SK-N-SH (cell line): ENCODE results near the gene ICAM5. TPM values are rescaled to one million over a fixed set of nuclear protein-coding genes. Genes with fewer than 3 reads are reported as not detected.

ENCODE experiments used
- CTCF ChIA-PET: fragments of 300-600, 350-600 bp; formaldehyde crosslinking; extraction: SDS; loops from one replicate; lab custom pipeline; 2021; lab: Yijun Ruan, JAX
- POLR2A ChIA-PET: fragments of 350-600 bp; sonication (Branson Sonifier 250); formaldehyde crosslinking; extraction: SDS; loops from one replicate; lab custom pipeline; 2020; ENCODE audit warnings: antibody characterized with exemption, inconsistent platforms; lab: Yijun Ruan, JAX
- DNase-seq: peaks from one replicate; pipeline ENCODE4 v3.0.0; 2012
- H2AFZ ChIP-seq: fragments of 200-600 bp; sonication (generic); 2 replicates; pipeline ENCODE4 v1.8.1; 2016; ENCODE audit warnings: antibody characterized with exemption, mild to moderate bottlenecking, low read depth
- H3F3A ChIP-seq: fragments of 200-600 bp; sonication (generic); replicated peaks from 2 replicates; pipeline ENCODE3; 2016; ENCODE audit warnings: antibody characterized with exemption, mild to moderate bottlenecking; ENCODE audit not compliant: insufficient read depth
- H3K27ac ChIP-seq, 2 experiments: fragments of 200-500 bp in 1 of 2; fragments of 200-600 bp in 1 of 2; sonication (Bioruptor generic) in 1 of 2; sonication (generic), shearing (Covaris generic) in 1 of 2; 2 replicates each; pipeline versions ENCODE4 v1.5.1 to v1.6.1; 2014 to 2016; ENCODE audit warnings: low read depth in 2 of 2, inconsistent platforms in 1 of 2, low read length in 1 of 2, mild to moderate bottlenecking in 1 of 2, mixed read lengths in 1 of 2
- H3K27me3 ChIP-seq: fragments of 200-600 bp; sonication (generic), shearing (Covaris generic); 2 replicates; pipeline ENCODE4 v1.6.1; 2016; ENCODE audit warnings: mixed run types; ENCODE audit not compliant: insufficient read depth
- H3K36me3 ChIP-seq, 2 experiments: fragments of 200-500 bp in 1 of 2; fragments of 200-600 bp in 1 of 2; sonication (Bioruptor generic) in 1 of 2; sonication (generic) in 1 of 2; replicated peaks in 1 of 2; 2 replicates each; pipeline versions ENCODE3 to v1.5.1; 2014 to 2016; ENCODE audit warnings: low read length in 1 of 2, mild to moderate bottlenecking in 1 of 2; ENCODE audit not compliant: insufficient read depth in 2 of 2, control insufficient read depth in 1 of 2
- H3K4me1 ChIP-seq, 2 experiments: fragments of 200-500 bp in 1 of 2; fragments of 200-600 bp in 1 of 2; sonication (Bioruptor generic) in 1 of 2; sonication (generic), shearing (Covaris generic) in 1 of 2; 2 replicates each; pipeline versions ENCODE4 v1.5.1 to v1.6.1; 2014 to 2016; ENCODE audit warnings: low read depth in 1 of 2, low read length in 1 of 2, mixed run types in 1 of 2; ENCODE audit not compliant: insufficient read depth in 2 of 2, control insufficient read depth in 1 of 2
- H3K4me2 ChIP-seq: fragments of 200-600 bp; sonication (generic), shearing (Covaris generic); 2 replicates; pipeline ENCODE4 v1.6.1; 2017; ENCODE audit warnings: mixed run types
- H3K4me3 ChIP-seq, 2 experiments: fragments of 200-500 bp in 1 of 2; fragments of 200-600 bp in 1 of 2; sonication (Bioruptor generic) in 1 of 2; sonication (generic), shearing (Covaris generic) in 1 of 2; 2 replicates each; pipeline versions ENCODE4 v1.5.1 to v1.8.1; 2014 to 2016; ENCODE audit warnings: low read depth in 2 of 2, inconsistent platforms in 1 of 2, low read length in 1 of 2, mild to moderate bottlenecking in 1 of 2, mixed read lengths in 1 of 2, moderate library complexity in 1 of 2
- H3K79me2 ChIP-seq: fragments of 200-600 bp; sonication (generic); 2 replicates; pipeline ENCODE4 v1.8.1; 2017; ENCODE audit warnings: mild to moderate bottlenecking; ENCODE audit not compliant: insufficient read depth
- H3K9ac ChIP-seq: fragments of 200-600 bp; sonication (generic); 2 replicates; pipeline ENCODE4 v1.6.1; 2017; ENCODE audit warnings: mixed run types
- H3K9me2 ChIP-seq: fragments of 200-600 bp; sonication (generic); 2 replicates; pipeline ENCODE4 v1.6.1; 2017; ENCODE audit warnings: mixed run types
- H3K9me3 ChIP-seq: fragments of 200-600 bp; sonication (generic); 2 replicates; pipeline ENCODE4 v1.6.1; 2017; ENCODE audit warnings: mixed run types, mild to moderate bottlenecking, moderate library complexity
- H4K20me1 ChIP-seq: fragments of 200-600 bp; sonication (generic); 2 replicates; pipeline ENCODE4 v1.6.1; 2017; ENCODE audit warnings: mild to moderate bottlenecking, mixed run types; ENCODE audit not compliant: insufficient read depth
- CHD2 ChIP-seq: fragments of 150-350 bp; IDR thresholded peaks from 2 replicates; pipeline ENCODE4 v1.6.1; 2018; ENCODE audit warnings: low read length; ENCODE audit not compliant: partially characterized antibody
- ELF1 ChIP-seq: IDR thresholded peaks from 2 replicates; pipeline ENCODE4 v1.4.0; 2012
- EP300 ChIP-seq, 2 experiments: IDR thresholded peaks; 2 replicates each; pipeline versions ENCODE4 v1.4.0 to v1.6.1; 2012; ENCODE audit warnings: borderline replicate concordance in 1 of 2, low read depth in 1 of 2, low read length in 1 of 2
- FOSL2 ChIP-seq: IDR thresholded peaks from 2 replicates; pipeline ENCODE4 v1.4.0; 2012; ENCODE audit warnings: low read depth, mild to moderate bottlenecking, moderate library complexity, borderline replicate concordance
- FOXM1 ChIP-seq: IDR thresholded peaks from 2 replicates; pipeline ENCODE4 v1.4.0; 2012; ENCODE audit warnings: low read depth, mild to moderate bottlenecking
- GABPA ChIP-seq: IDR thresholded peaks from 2 replicates; pipeline ENCODE4 v1.4.0; 2012; ENCODE audit warnings: low read depth, mild to moderate bottlenecking
- GATA2 ChIP-seq: sonication (generic); formaldehyde crosslinking; IDR thresholded peaks from 2 replicates; pipeline ENCODE4 v1.5.0; 2020; ENCODE audit warnings: mild to moderate bottlenecking, missing genetic modification reagents
- IRF3 ChIP-seq: fragments of 150-350 bp; IDR thresholded peaks from 2 replicates; pipeline ENCODE4 v1.6.1; 2016; ENCODE audit warnings: mild to moderate bottlenecking, low read depth, low read length
- JUND ChIP-seq: IDR thresholded peaks from 2 replicates; pipeline ENCODE4 v1.4.0; 2012
- PBX3 ChIP-seq: IDR thresholded peaks from 2 replicates; pipeline ENCODE4; 2012
- RAD21 ChIP-seq: IDR thresholded peaks from 2 replicates; pipeline ENCODE4 v1.6.1; 2012; ENCODE audit warnings: mild to moderate bottlenecking, low read length
- RCOR1 ChIP-seq: fragments of 150-350 bp; IDR thresholded peaks from 2 replicates; pipeline ENCODE4 v1.6.1; 2017; ENCODE audit warnings: antibody characterized with exemption, low read length
- SIN3A ChIP-seq: IDR thresholded peaks from 2 replicates; pipeline ENCODE4 v1.6.1; 2012; ENCODE audit warnings: low read depth, mild to moderate bottlenecking, low read length, moderate library complexity, borderline replicate concordance
- SMC3 ChIP-seq: IDR thresholded peaks from 2 replicates; pipeline ENCODE4 v1.6.1; 2012; ENCODE audit warnings: low read depth, low read length, improper control_type of control experiment
- TAF1 ChIP-seq: IDR thresholded peaks from 2 replicates; pipeline ENCODE4 v1.6.1; 2012; ENCODE audit warnings: low read depth, mild to moderate bottlenecking, low read length, moderate library complexity, borderline replicate concordance
- TCF12 ChIP-seq: IDR thresholded peaks from 2 replicates; pipeline ENCODE4 v1.4.0; 2012
- WGBS: methylation state at CpG from one replicate; pipeline ENCODE4 v1.1.6; 2017; ENCODE audit warnings: low lambda C conversion rate; 5-methylcytosine and 5-hydroxymethylcytosine counted together
- polyA plus RNA-seq, 3 experiments: library from polyadenylated mRNA; depleted of rRNA; stranded (reverse); fragments of >200 nt; gene quantifications; 2 replicates each; pipeline ENCODE4 v1.2.3, GENCODE V29; 2012
- TF ChIP-seq, protein P1 (sequence below): IDR thresholded peaks from 2 replicates; pipeline ENCODE4 v1.4.0; 2012; ENCODE audit warnings: low read depth
- TF ChIP-seq, protein P2 (sequence below): IDR thresholded peaks from 2 replicates; pipeline ENCODE4 v1.6.1; 2012; ENCODE audit warnings: mild to moderate bottlenecking, low read depth, low read length, moderate library complexity

The ICAM5 gene
- polyA plus RNA-seq, 1 of the 3 experiments (the other 2 are of a cell fraction): 5.2 TPM

DNA sequence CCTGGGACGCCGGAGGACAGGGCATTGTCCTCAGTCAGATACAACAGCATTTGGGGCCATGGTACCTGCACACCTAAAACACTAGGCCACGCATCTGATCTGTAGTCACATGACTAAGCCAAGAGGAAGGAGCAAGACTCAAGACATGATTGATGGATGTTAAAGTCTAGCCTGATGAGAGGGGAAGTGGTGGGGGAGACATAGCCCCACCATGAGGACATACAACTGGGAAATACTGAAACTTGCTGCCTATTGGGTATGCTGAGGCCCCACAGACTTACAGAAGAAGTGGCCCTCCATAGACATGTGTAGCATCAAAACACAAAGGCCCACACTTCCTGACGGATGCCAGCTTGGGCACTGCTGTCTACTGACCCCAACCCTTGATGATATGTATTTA, 4.4 kb upstream of the ICAM5 start:
- no peaks in the 10 kb centered on the region for H3K79me2 ChIP-seq
- H3K4me2 ChIP-seq: no peak overlapping the region
- H3K9me2 ChIP-seq: no peaks in the 10 kb centered on the region
- no peaks in the 10 kb centered on the region for H3K36me3 ChIP-seq
- H3K27ac ChIP-seq: no peak overlapping the region
- H3K27me3 ChIP-seq: no peaks in the 10 kb centered on the region; the same call in 1 of the 2 replicates
- no peak overlapping the region for H3K4me3 ChIP-seq
- no peak overlapping the region for H2AFZ ChIP-seq
- no peaks in the 10 kb centered on the region for H4K20me1 ChIP-seq
- ChIA-PET POLR2A (no interaction called here), CTCF (interaction anchor here (0.6 to 7.4 kb wide), 5 partner anchors 8 to 415 kb away, joined by 3 to 65 read pairs (median 4); partner anchors contain the start of gene ICAM1)
- no peak overlapping the region for H3K9ac ChIP-seq
- peaks cover 11% of the 10 kb centered on the region for H3F3A ChIP-seq
- 93% methylated on average over 4 of the region's 4 CpGs for WGBS
- no peaks in the 10 kb centered on the region for H3K9me3 ChIP-seq
- DNase-seq: no peak
- H3K4me1 ChIP-seq: peaks cover 0 to 14% of the 10 kb centered on the region in 2 experiments; a peak in 1 of 4 replicates
- no peak for TF ChIP-seq PBX3
- no peak for TF ChIP-seq TCF12
- no peak for TF ChIP-seq GATA2 (CRISPR knock-in tag)

- POLR2A ChIA-PET: no interaction called here
- Histone ChIP-seq H3F3A (peaks cover 6% of the 10 kb centered on the region), H2AFZ (no peak within 1 kb of the TSS), H4K20me1 (no peaks in the 10 kb centered on the region), H3K9me2 (no peaks in the 10 kb centered on the region), H3K79me2 (no peaks in the 10 kb centered on the region), H3K27me3 (no peaks in the 10 kb centered on the region; the same call in 1 of the 2 replicates), H3K4me1 (peaks cover 0 to 29% of the 10 kb centered on the region in 2 experiments; a peak in 1 of 4 replicates), H3K4me2 (no peak within 1 kb of the TSS), H3K27ac (no peak within 1 kb of the TSS), H3K4me3 (no peak within 1 kb of the TSS), H3K9me3 (no peaks in the 10 kb centered on the region), H3K9ac (no peak within 1 kb of the TSS), H3K36me3 (no peaks in the 10 kb centered on the region)
- peak; percentile 64 for DNase-seq
- TF ChIP-seq TAF1: no peak
- no peak for TF ChIP-seq IRF3
- no peak for TF ChIP-seq RAD21
- TF ChIP-seq, protein P1, sequence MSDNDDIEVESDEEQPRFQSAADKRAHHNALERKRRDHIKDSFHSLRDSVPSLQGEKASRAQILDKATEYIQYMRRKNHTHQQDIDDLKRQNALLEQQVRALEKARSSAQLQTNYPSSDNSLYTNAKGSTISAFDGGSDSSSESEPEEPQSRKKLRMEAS: no peak
- no peak for TF ChIP-seq JUND
- TF ChIP-seq CHD2: no peak
- no peak for TF ChIP-seq FOSL2
- no peak for TF ChIP-seq ELF1
- TF ChIP-seq GABPA: no peak
- no peak for TF ChIP-seq RCOR1
- TF ChIP-seq SMC3: no peak
- no peak for TF ChIP-seq PBX3
- TF ChIP-seq SIN3A: no peak
- TF ChIP-seq EP300 (IDR thresholded peaks at IDR 0.05; ENCODE audit: borderline replicate concordance in 1 of 2, low read depth in 1 of 2, low read length in 1 of 2): no peak
- TF ChIP-seq, protein P2, sequence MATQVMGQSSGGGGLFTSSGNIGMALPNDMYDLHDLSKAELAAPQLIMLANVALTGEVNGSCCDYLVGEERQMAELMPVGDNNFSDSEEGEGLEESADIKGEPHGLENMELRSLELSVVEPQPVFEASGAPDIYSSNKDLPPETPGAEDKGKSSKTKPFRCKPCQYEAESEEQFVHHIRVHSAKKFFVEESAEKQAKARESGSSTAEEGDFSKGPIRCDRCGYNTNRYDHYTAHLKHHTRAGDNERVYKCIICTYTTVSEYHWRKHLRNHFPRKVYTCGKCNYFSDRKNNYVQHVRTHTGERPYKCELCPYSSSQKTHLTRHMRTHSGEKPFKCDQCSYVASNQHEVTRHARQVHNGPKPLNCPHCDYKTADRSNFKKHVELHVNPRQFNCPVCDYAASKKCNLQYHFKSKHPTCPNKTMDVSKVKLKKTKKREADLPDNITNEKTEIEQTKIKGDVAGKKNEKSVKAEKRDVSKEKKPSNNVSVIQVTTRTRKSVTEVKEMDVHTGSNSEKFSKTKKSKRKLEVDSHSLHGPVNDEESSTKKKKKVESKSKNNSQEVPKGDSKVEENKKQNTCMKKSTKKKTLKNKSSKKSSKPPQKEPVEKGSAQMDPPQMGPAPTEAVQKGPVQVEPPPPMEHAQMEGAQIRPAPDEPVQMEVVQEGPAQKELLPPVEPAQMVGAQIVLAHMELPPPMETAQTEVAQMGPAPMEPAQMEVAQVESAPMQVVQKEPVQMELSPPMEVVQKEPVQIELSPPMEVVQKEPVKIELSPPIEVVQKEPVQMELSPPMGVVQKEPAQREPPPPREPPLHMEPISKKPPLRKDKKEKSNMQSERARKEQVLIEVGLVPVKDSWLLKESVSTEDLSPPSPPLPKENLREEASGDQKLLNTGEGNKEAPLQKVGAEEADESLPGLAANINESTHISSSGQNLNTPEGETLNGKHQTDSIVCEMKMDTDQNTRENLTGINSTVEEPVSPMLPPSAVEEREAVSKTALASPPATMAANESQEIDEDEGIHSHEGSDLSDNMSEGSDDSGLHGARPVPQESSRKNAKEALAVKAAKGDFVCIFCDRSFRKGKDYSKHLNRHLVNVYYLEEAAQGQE: no peak
- no peak for TF ChIP-seq FOXM1
- TF ChIP-seq GATA2 (CRISPR knock-in tag): no peak
- CTCF ChIA-PET: interaction anchor here (1.0 to 7.4 kb wide), 8 partner anchors 18 to 137 kb away, joined by 3 to 65 read pairs (median 9); partner anchors contain the start of gene ICAM1
- WGBS: 55% methylated on average over 26 of the region's 59 CpGs
Measured at GRCh38 chr19:10286803-10287737, 2.7 kb upstream of the ICAM5 start, which contains the start of gene ICAM4. Gene ICAM4 (plus strand): TSS chr19:10286955. CDS start chr19:10287013, 58 bp downstream.
